Left colon (tissue), 2 donors: Measurements from ENCODE around the gene INPP5F. TPM values are rescaled to one million over a fixed set of nuclear protein-coding genes. Genes with fewer than 3 reads are reported as not detected.
"Not testable (repeated sequence)": the region's sequence is repeated elsewhere in the genome, so short reads cannot be mapped to it uniquely, and the experiment has no call there.

Experiments used
- ATAC-seq: fragments of 200-7000 bp; cut with Tn5 transposase; one replicate; pipeline ENCODE4 v1.9.1; 2020; ENCODE audit warnings: mild to moderate bottlenecking, moderate library complexity
- DNase-seq, 2 donors: peaks; one replicate each; pipeline ENCODE4 v3.0.0-alpha.2; 2020
- intact Hi-C, 2 donors: fragments of 100-400 bp; cut with DNase I in 1 of 2; cut with micrococcal nuclease in 1 of 2; formaldehyde crosslinking; loops; one replicate each; pipeline versions ENCODE4 v1.11.2 to v1.14.0; 2022; cut with DNase I, micrococcal nuclease
- total RNA-seq, 2 donors: library from RNA; stranded (reverse); fragmentation: NEBNext Ultra II Directional; extraction: Animal tissue kit (Norgen Biotek cat#: 25700); gene quantifications; one replicate each; pipeline ENCODE4 v1.2.1, GENCODE V29; 2021
- donor health status: DM: no; HTN: no; CAD: no.
- donor health status: DM: yes; HTN: yes; CAD: no.

INPP5F gene
- total RNA-seq, 2 donors from 2014 or later, result 12.7 to 15.7 TPM

GRCh38 chr10:119831656-119832055 lies 105.8 kb downstream of the INPP5F start:
- ATAC-seq (no peak), DNase-seq (no peak)
- intact Hi-C loops, result no loop called here

- intact Hi-C loops, result no loop called here
- DNase-seq (no peak), ATAC-seq (no peak)
Measured at GRCh38 chr10:119832951-119833350, 107.1 kb downstream of the INPP5F start.

GRCh38 chr10:119834188-119834587 lies 108.3 kb downstream of the INPP5F start:
- intact Hi-C loops, result no loop called here
- DNase-seq (no peak), ATAC-seq (no peak)

- DNase-seq (no peak), ATAC-seq (no peak)
- intact Hi-C loops, result no loop called here
Measured at GRCh38 chr10:119845656-119846055, 119.8 kb downstream of the INPP5F start.

GRCh38 chr10:119849031-119849789 lies 123.4 kb downstream of the INPP5F start:
- intact Hi-C loops, result no loop called here

GRCh38 chr10:119849944-119850343 lies 124.1 kb downstream of the INPP5F start:
- DNase-seq (no peak), ATAC-seq (no peak)
- intact Hi-C loops, result no loop called here

More at GRCh38 chr10:119849031-119849789, 123.4 kb downstream of the INPP5F start:
- no peak for DNase-seq
- no peak for ATAC-seq

GRCh38 chr10:119852277-119852676 lies 126.4 kb downstream of the INPP5F start:
- intact Hi-C loops, result no loop called here
- ATAC-seq (no peak), DNase-seq (no peak)

- intact Hi-C loops, result no loop called here
- DNase-seq, result no peak
- peak; percentile 66 for ATAC-seq
Measured at GRCh38 chr10:119852822-119853221, 127.0 kb downstream of the INPP5F start.

- ATAC-seq (no peak), DNase-seq (no peak)
- intact Hi-C loops, result no loop called here
Measured at GRCh38 chr10:119853574-119853973, 127.7 kb downstream of the INPP5F start.

GRCh38 chr10:119858063-119858462 lies 132.2 kb downstream of the INPP5F start:
- DNase-seq (no peak), ATAC-seq (no peak)

GRCh38 chr10:119859420-119860258 lies 133.8 kb downstream of the INPP5F start:
- intact Hi-C loops, result loop anchor here in 1 of 2 donors (5.0 to 10.0 kb wide), 2 partner anchors 107 to 175 kb away; no protein-coding TSS in a partner anchor
- DNase-seq, result no peak
- ATAC-seq, result peak; percentile 66

More at GRCh38 chr10:119858063-119858462, 132.2 kb downstream of the INPP5F start:
- intact Hi-C loops, result loop anchor here in 1 of 2 donors (5.0 kb wide), 1 partner anchor 106 kb away; no protein-coding TSS in a partner anchor

GRCh38 chr10:119860866-119861607 lies 135.2 kb downstream of the INPP5F start:
- ATAC-seq (no peak), DNase-seq (no peak)
- intact Hi-C loops, result loop anchor here in 1 of 2 donors (10.0 kb wide), 1 partner anchor 176 kb away; no protein-coding TSS in a partner anchor

GRCh38 chr10:119862524-119862923 lies 136.7 kb downstream of the INPP5F start:
- intact Hi-C loops, result loop anchor here in 1 of 2 donors (10.0 kb wide), 1 partner anchor 178 kb away; no protein-coding TSS in a partner anchor
- DNase-seq (no peak), ATAC-seq (no peak)

GRCh38 chr10:119863951-119864565 lies 138.2 kb downstream of the INPP5F start:
- intact Hi-C loops, result loop anchor here in 1 of 2 donors (10.0 kb wide), 1 partner anchor 179 kb away; no protein-coding TSS in a partner anchor
- DNase-seq (no peak), ATAC-seq (no peak)

- intact Hi-C loops, result loop anchor here in 1 of 2 donors (10.0 kb wide), 1 partner anchor 181 kb away; no protein-coding TSS in a partner anchor
- no peak for ATAC-seq
- DNase-seq, result no peak
Measured at GRCh38 chr10:119865699-119866240, 139.9 kb downstream of the INPP5F start.

GRCh38 chr10:119867317-119867716 lies 141.5 kb downstream of the INPP5F start:
- ATAC-seq, result no peak
- DNase-seq, result no peak
- intact Hi-C loops, result loop anchor here in 1 of 2 donors (10.0 kb wide), 1 partner anchor 183 kb away; no protein-coding TSS in a partner anchor

GRCh38 chr10:119869398-119869797 lies 143.5 kb downstream of the INPP5F start:
- not testable (repeated sequence) for DNase-seq, ATAC-seq
- intact Hi-C loops, result loop anchor here in 1 of 2 donors (10.0 kb wide), 1 partner anchor 185 kb away; no protein-coding TSS in a partner anchor
